Stimulated activated CD8-positive, alpha-beta memory T cell treated with anti-CD3 and anti-CD28 coated beads, Interleukin-4, amount 100 ng/mL, for 1 hour (primary cell): ENCODE data around the gene TAT.
"Not testable (repeated sequence)": the region's sequence is repeated elsewhere in the genome, so short reads cannot be mapped to it uniquely, and the experiment has no call there.

ENCODE experiments used
- DNase-seq, 2 donors: peaks; one replicate each; pipeline ENCODE4 v3.0.0-alpha.2; 2020; ENCODE audit warnings: low read depth in 2 of 2, low spot score in 1 of 2

The TAT gene

GRCh38 chr16:71576971-71577370 is at the start of gene TAT:
TAT (minus strand) TSS chr16:71577092; CDS start chr16:71576415, 677 bp downstream.
- no peak for DNase-seq

DNA sequence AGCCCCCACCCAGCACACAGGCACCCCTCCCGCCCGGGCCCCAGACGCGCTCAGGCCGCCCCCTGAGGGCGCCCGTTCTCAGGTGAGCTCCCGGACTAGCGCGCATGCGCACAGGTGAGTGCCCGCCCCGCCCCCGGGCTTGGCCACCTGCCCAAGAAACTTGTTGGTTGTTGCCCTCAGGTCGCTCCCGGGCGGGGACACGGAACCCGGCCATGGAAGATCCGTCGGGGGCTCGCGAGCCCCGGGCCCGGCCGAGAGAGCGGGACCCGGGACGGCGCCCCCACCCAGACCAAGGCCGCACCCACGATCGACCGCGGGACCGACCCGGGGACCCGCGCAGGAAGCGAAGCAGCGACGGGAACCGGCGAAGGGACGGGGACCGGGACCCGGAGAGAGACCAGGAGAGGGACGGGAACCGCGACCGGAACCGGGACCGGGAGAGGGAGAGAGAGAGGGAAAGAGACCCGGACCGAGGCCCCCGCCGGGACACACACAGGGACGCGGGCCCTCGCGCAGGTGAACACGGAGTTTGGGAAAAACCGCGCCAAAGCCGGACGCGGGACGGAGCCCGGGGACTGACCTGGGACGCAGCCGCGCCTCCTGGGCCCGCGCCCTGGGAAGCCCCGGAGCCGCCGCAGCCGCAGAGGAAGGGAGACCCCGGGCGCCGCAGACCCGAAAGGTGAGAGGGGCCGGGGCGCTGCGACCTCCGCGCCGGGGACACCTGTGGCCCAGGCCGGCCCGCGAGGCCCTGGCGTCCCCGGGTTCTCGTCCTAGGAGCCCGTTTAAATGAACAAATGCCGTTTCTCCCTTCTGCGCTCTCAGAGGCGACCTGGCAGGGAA is 49.3 kb upstream of the TAT start, which contains the start of gene MARVELD3:
MARVELD3 (plus strand) TSS at position 167 of the 840 bp plus-strand sequence; CDS start at position 213, 46 bp downstream.
- no peak for DNase-seq

GRCh38 chr16:71625113-71625850 is 48.4 kb upstream of the TAT start:
- DNase-seq = no peak

- DNase-seq = no peak
Measured at GRCh38 chr16:71623597-71623996, 46.7 kb upstream of the TAT start.

DNA sequence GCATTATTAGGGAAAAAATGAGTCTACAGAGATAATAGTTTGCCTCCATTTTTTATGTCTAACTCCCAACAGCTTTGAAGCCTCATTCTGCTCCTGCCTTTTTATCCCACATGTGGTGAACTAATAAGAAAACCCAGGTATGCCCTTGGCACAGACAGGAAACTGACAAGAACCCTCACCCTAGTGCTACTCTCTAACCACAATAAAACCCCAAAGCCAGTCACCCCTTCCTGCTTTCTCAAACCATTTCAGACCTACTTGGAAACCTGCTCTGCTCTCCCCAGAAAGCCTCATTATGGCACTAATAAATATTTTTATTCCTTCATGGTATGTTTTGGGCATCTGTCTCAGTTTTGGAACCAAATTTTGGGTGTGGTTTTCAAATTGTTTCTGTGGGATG is 45.2 kb upstream of the TAT start:
- no peak for DNase-seq

DNA sequence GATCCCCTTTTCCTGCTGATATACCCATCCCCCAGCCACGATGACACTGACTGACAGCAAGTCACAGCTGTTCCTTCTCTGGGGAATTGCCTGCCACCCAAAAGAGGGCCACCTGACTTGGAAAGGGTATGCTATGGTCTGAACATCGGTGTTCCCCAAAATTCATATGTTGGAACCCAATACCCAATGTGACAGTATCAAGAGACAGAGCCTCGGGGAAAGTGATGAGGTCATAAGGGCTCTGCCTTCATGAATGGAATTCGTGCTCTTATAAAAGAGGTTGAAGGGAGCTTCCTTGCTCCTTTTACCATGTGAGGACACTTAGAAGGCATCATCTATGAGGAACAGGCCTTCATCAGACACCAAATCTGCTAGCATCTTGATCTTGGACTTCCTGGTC is 41.5 kb upstream of the TAT start:
- DNase-seq = no peak

DNA sequence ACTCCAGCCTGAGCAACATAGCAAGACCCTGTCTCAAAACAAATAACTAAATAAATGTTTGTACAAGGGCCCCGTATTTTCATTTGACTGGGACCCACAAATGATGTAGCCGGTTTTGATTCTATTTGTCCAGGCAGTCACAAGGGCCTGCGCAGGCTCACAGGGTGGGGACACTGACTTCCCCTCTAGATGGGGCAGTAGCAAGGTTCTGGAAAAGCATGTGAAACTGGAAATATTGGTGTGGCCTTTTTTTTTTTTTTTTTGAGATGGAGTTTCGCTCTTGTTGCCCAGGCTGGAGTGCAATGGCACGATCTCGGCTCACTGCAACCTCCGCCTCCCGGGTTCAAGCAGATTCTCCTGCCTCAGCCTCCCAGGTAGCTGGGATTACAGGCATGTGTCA is 38.1 kb upstream of the TAT start:
- not testable (repeated sequence) for DNase-seq

GRCh38 chr16:71610936-71611871 is 34.3 kb upstream of the TAT start:
- peak; percentile 39 to 61 for DNase-seq

DNA sequence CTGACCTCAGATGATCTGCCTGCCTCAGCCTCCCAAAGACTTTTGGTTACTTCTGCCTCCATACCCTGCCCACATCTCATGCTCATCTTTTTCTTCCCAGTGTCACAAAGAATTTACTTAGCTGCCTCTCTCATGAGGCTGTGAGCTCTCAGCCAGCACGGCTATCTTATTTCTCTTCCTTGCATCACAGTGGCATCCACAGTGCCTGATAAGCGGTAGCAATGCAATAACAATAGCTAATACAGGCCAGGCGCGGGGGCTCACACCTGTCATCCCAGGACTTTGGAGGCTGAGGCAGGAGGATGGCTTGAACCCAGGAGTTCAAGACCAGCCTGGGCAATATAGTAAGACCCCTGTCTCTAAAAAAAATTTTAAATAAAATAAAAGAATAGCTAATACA is 33.6 kb upstream of the TAT start:
- DNase-seq = no peak

DNA sequence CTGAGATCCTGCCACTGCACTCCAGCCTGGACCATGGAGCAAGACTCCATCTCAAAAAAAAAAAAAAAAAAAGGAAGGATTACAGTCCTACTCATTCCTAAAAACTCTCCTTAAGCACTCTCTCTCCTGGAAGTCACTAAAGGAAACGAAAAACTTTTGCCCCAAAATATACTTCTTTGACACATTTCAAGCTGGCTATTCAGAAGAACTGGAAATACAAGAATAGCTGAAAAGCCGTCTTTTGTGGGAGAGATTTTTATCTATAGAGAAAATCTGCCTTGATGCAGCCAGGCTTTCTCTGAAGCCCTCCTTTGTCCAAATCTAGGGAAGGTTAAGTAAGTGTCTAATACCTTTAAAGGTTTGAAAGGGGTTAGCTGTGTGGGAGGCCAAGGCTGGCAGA is 32.2 kb upstream of the TAT start:
- no peak for DNase-seq

DNA sequence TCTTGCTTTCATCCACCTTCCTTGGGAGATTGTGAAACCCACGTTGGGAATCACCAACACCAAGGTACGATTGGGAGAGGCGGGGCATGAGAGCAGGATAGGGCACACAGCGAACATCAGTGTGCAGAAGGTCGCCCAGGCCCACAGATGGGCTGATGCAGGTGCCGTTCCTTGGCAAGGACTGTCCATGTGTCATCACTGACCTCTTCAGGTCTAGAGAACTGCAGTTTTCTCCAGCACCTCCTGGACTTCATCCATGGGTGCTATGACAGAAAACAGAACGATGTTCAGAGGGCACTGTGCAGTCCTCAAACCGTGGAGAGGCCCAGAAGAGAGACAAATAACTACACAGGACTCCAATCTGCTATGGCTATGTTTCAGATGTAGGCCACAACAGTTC is 23.9 kb upstream of the TAT start:
- DNase-seq = no peak

DNA sequence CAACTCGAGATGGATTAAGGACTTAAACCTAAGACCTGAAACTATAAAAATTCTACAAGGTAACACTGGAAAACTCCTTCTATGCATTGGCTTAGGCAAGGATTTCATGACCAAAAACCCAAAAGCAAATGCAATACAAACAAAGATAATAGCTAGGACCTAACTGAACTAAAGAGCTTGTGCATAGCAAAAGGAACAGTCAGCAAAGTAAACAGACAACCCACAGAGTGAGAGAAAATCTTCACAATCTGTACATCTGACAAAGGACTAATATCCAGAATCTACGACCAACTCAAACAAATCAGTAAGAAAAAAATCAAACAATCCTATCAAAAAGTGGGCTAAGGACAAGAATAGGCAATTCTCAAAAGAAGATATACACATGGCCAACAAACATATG is 21.5 kb upstream of the TAT start:
- not testable (repeated sequence) for DNase-seq

- not testable (repeated sequence) for DNase-seq
Measured at GRCh38 chr16:71595340-71595826, 18.5 kb upstream of the TAT start.

DNA sequence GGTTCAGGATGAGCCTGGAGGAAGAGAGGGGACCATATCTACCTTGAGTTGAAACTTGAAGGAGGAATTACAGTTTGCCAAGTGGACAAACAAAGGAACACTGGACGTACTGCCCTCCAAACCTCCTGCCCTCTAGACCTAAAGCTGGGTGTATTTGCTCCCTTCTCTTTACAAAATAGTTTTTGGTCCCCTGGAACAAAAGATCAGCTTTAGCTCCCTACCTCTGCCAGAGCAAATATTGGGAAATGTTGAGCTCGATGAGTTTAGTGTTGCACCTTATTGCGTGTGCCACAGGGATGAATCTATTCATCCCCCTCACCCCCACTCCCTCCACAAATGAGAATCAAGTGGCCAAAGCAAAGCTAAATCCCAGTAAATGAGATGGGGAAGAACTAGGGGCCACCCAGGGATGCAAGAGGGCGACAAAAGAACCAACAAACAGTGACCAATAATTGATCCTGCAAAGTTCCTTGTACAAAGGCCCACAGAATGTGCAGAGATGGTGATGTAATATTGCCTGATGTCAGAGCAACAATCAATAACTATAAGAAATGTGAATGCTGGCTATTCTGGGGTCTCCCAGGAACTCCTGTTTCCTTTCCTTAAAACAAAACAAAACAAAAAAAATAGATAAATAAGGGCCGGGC is 17.2 kb upstream of the TAT start:
- no peak for DNase-seq

DNA sequence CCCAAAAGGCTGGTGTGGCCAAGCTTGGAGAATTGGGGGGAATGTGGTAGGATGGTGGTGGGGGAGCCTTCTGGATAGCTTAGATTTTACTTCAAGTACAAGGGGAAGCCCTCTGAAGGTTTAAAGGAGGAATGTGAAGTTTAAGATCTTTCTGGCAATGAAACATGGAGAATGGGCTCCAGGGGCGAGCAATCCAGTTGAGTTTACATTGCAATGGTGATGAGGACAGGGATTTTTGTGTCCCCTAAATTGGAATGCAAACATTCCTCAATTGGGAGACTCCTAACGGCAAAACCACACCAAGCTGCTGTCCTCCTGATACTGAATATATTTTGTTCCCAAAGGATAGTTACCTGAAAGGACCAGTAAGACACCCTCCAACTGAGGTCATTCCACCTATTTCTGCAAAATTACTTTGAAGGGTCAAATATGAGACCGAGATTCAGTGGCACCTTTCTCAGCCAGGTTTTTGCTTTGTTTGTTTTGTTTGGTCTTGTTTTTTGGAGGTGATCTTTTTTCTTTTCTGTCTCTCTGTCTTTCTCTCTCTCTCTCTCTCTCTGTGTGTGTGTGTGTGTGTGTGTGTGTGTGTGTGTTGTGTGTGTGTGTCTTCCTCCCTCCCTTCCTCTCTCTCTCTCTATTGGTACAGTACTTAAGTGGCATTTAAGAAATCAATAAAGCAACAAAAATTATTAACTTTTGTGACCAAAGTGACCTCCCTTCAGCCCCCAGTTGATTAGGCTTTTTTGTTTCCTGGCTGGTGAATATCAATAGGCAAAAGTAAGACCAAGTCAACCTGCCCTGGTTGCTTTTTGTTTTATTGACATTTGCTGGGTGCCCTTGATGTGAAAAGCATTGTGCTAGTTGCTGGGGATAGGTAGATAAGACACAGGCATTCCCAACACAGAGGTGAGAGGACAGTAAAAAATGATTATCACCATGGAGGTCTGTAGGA is 16.4 kb upstream of the TAT start:
- DNase-seq = no peak

DNA sequence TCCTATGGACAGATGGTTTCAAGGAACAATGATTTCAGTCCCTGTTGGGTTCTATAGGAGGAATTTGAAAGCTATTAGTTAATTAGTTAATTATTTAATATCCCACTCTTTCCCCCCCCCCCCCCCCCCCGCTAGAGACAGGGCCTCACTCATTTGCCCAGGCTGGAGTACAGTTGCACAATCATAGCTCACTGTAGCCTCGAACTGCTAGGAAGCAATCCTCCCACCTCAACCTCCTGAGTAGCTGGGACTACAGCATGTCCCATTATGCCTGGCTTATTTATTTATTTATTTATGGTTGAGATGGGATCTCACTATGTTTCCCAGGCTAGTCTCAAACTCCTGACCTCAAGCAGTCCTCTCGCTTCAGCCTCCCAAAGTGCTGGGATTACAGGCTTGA is 15.0 kb upstream of the TAT start:
- no peak for DNase-seq

DNA sequence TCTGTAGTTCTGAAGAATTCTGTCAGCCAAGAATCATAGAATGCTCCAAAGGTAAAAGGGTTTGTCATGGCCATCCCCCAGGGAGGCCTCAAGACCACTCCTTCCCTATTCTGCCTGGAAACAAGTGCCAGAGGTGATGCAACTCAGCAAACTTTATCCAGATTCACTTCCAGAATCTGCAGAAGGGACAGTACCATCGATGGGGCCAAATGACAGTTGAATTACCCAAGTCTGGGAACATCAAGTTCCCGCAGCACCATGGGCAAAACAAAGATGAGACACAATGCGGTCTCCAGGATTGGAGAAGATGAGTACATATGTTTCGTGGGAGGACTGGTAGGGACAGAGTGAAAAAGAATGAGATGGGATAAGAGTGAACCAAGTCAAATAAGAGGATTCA is 13.7 kb upstream of the TAT start:
- DNase-seq = no peak

- DNase-seq = not testable (repeated sequence)
Measured at GRCh38 chr16:71590071-71590470, 13.2 kb upstream of the TAT start.

- DNase-seq = not testable (repeated sequence)
Measured at GRCh38 chr16:71589334-71589733, 12.4 kb upstream of the TAT start.
